Retinal pigment epithelial cell (primary cell): ENCODE results near the gene SMARCB1.

ENCODE experiments used
- DNase-seq: peaks from one replicate; pipeline ENCODE4 v3.0.0-alpha.2; 2010; ENCODE audit warnings: low read depth
- H3K4me3 ChIP-seq: 2 replicates; pipeline ENCODE4 v1.5.1; 2011; ENCODE audit warnings: mild to moderate bottlenecking, low read length, control low read depth, moderate library complexity
- TF ChIP-seq, protein P1 (sequence below): conservative IDR thresholded peaks from 2 replicates; pipeline ENCODE4 v1.5.1; 2011; ENCODE audit warnings: low read depth, low read length, control low read depth, inconsistent platforms

Gene SMARCB1

DNA sequence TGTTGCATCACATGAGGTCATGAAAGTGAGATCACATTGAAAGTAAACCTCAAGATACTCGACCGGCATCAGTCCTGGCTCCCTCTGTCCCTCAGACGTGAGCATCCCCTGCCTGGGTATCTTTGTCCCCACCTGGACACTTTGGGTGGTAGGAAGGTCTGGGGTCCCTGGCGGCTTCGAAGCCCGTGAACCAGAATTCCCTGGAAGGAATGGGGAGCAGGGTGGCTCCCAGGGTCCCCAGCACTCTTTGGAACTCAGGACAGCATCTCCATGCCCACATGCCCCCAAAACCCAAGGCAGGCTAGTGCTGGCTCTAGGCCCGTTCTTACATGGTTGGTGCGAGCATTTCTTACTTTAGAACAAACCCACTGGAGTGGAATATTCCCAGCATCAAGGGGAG, 44.5 kb downstream of the SMARCB1 start:
- TF ChIP-seq, protein P1, sequence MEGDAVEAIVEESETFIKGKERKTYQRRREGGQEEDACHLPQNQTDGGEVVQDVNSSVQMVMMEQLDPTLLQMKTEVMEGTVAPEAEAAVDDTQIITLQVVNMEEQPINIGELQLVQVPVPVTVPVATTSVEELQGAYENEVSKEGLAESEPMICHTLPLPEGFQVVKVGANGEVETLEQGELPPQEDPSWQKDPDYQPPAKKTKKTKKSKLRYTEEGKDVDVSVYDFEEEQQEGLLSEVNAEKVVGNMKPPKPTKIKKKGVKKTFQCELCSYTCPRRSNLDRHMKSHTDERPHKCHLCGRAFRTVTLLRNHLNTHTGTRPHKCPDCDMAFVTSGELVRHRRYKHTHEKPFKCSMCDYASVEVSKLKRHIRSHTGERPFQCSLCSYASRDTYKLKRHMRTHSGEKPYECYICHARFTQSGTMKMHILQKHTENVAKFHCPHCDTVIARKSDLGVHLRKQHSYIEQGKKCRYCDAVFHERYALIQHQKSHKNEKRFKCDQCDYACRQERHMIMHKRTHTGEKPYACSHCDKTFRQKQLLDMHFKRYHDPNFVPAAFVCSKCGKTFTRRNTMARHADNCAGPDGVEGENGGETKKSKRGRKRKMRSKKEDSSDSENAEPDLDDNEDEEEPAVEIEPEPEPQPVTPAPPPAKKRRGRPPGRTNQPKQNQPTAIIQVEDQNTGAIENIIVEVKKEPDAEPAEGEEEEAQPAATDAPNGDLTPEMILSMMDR: no peak
- H3K4me3 ChIP-seq: no peak overlapping the region
- DNase-seq: no peak

DNA sequence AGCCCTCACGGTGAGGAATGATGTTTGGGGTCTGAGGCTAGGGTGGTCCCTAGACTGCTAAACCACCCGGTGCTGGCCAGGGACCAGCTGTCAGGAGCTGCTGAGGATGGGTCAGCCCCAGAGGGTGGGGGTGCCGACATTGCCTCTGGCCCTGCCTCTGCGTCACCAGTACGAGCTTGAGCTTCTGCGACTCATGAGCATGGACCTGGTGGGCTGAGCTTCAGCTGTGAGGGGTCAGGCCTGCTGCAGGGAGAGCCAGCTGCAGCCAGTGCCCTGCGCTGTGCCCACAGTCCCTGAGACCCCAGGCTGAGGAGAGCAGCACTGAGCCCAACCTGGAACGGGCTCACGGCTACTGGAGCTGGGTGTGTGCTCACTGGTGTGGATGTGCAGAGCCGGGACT, 45.0 kb downstream of the SMARCB1 start:
- no peak for DNase-seq
- no peak overlapping the region for H3K4me3 ChIP-seq
- TF ChIP-seq, protein P1: no peak

DNA sequence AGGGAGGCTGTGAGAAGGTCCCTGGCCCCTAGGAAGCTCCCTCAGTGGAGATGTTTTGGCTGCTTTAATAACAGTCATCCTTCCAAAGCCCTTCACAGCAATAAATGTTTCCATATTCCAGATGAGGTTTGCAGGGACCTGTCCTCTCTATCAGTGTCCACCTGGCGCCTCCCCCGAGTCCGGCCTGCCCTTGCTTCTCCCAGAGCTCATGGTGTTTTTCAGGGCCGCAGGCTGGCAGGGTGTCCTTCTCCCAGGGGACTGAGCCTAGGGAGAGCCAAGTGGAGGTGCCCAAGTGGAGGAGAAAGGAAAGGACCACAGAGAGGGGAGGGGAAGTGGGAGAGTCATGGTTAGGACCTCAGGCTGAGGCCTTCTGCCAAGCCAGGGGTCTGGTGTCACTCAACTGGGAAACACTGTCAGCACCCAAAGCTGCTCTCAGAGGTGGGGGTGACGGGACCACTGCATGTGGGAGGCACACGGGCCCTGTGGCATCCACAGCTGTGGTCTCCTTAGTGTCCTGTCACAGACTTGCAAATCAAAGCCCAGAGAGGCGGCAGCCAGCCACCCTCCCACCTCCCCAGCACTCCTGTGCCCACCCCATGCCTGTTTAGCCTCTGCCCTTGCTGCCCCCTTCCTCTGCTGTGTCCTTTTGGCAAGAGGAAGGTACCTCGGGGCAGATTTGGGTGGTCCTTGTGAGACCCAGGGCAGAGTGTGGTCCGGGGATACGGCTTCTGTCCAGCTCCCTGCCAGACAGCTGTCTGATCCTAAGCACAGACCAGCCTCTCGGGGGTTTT, 45.7 kb downstream of the SMARCB1 start:
- no peak for DNase-seq
- no peak overlapping the region for H3K4me3 ChIP-seq
- TF ChIP-seq, protein P1: no peak

DNA sequence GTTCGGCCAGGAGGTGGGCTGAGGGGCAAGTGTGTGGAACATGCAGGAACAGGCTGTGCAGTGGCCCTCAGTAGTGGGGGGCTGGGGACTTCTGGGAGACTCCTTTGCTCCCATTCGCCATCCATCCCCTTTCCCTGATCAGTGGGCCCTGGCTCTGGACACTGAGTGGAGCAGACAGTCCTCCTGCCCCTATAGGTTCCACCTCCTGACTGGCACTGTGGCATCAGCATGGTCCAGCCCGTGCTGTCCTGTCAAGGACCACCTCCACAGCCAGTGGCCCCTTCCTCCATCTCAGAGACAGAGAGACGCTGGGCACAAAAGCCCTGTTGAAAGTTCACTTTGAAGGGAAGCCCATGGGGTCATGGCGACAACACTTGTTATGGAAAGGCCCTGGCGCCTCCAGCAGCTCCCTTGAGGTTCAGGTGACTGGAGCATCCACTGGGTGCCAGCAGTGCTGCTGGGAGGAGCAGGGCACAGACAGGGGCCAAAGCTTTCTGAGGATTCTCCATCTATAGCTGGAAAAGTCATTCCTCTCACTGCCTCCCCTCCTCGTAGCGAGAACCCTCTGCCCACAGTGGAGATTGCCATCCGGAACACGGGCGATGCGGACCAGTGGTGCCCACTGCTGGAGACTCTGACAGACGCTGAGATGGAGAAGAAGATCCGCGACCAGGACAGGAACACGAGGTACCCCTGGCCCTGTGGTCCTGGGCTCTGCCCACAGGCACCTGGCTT, 46.4 kb downstream of the SMARCB1 start:
- no peak for DNase-seq
- TF ChIP-seq, protein P1: no peak
- H3K4me3 ChIP-seq: no peak overlapping the region

DNA sequence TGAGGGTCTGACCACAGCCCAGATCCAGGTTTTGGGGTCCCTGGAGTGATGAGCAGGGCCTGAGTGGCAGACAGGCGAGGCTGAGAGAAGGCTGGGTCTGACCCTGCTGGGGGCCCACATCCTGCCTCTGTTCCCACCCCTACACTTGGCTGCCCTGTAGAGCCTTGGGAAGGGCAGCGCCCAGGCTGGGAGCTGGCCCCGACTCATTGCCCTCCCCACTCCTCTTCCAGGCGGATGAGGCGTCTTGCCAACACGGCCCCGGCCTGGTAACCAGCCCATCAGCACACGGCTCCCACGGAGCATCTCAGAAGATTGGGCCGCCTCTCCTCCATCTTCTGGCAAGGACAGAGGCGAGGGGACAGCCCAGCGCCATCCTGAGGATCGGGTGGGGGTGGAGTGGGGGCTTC, 47.1 kb downstream of the SMARCB1 start:
- no peak for DNase-seq
- TF ChIP-seq, protein P1: no peak
- H3K4me3 ChIP-seq: no peak overlapping the region

DNA sequence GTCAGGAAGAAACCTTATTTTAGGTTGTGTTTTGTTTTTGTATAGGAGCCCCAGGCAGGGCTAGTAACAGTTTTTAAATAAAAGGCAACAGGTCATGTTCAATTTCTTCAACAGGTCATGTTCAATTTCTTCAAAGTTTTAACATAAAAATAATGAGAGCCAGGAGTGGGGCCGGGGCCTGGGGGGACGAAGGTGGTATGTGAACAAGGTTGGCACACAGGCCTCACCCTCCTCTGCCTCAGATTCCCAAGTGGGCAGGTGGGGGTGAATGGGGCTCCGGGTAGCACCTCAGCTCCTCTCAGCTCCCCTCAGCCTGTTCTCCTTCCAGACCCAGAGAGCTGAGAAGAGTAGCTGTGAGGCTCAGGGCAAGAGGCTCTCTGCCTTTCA, 47.6 kb downstream of the SMARCB1 start:
- no peak for DNase-seq
- no peak overlapping the region for H3K4me3 ChIP-seq
- TF ChIP-seq, protein P1: no peak
